ENCODE data around the gene FLNC. TPM values are rescaled to one million over a fixed set of nuclear protein-coding genes. Genes with fewer than 3 reads are reported as not detected.

The FLNC gene, protein sequence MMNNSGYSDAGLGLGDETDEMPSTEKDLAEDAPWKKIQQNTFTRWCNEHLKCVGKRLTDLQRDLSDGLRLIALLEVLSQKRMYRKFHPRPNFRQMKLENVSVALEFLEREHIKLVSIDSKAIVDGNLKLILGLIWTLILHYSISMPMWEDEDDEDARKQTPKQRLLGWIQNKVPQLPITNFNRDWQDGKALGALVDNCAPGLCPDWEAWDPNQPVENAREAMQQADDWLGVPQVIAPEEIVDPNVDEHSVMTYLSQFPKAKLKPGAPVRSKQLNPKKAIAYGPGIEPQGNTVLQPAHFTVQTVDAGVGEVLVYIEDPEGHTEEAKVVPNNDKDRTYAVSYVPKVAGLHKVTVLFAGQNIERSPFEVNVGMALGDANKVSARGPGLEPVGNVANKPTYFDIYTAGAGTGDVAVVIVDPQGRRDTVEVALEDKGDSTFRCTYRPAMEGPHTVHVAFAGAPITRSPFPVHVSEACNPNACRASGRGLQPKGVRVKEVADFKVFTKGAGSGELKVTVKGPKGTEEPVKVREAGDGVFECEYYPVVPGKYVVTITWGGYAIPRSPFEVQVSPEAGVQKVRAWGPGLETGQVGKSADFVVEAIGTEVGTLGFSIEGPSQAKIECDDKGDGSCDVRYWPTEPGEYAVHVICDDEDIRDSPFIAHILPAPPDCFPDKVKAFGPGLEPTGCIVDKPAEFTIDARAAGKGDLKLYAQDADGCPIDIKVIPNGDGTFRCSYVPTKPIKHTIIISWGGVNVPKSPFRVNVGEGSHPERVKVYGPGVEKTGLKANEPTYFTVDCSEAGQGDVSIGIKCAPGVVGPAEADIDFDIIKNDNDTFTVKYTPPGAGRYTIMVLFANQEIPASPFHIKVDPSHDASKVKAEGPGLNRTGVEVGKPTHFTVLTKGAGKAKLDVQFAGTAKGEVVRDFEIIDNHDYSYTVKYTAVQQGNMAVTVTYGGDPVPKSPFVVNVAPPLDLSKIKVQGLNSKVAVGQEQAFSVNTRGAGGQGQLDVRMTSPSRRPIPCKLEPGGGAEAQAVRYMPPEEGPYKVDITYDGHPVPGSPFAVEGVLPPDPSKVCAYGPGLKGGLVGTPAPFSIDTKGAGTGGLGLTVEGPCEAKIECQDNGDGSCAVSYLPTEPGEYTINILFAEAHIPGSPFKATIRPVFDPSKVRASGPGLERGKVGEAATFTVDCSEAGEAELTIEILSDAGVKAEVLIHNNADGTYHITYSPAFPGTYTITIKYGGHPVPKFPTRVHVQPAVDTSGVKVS (N-terminal part only)
- total RNA-seq = 1,000 to 10,000 TPM in 6 of 9 donors, 100 to 1,000 TPM in 3; 721 to 3,687 (median 1,170) TPM
- polyA plus RNA-seq = 1,000 to 10,000 TPM in 1 of 2 donors, 100 to 1,000 TPM in 1; 399 to 1,654 TPM
- long read RNA-seq, donor 1, full-length matches to known transcripts = 5 of 1,246 reads
- long read RNA-seq, donor 1, partial matches to known transcripts = 1,196 of 1,246 reads
- long read RNA-seq, donor 1, other reads (novel, unspliced or antisense) = 45 of 1,246 reads
- long read RNA-seq, donor 2, full-length matches to known transcripts = 13 of 3,236 reads
- long read RNA-seq, donor 2, partial matches to known transcripts = 3,141 of 3,236 reads
- long read RNA-seq, donor 2, other reads (novel, unspliced or antisense) = 82 of 3,236 reads
- long read RNA-seq, donor 3, full-length matches to known transcripts = 26 of 5,723 reads
- long read RNA-seq, donor 3, partial matches to known transcripts = 5,388 of 5,723 reads
- long read RNA-seq, donor 3, other reads (novel, unspliced or antisense) = 309 of 5,723 reads

DNA sequence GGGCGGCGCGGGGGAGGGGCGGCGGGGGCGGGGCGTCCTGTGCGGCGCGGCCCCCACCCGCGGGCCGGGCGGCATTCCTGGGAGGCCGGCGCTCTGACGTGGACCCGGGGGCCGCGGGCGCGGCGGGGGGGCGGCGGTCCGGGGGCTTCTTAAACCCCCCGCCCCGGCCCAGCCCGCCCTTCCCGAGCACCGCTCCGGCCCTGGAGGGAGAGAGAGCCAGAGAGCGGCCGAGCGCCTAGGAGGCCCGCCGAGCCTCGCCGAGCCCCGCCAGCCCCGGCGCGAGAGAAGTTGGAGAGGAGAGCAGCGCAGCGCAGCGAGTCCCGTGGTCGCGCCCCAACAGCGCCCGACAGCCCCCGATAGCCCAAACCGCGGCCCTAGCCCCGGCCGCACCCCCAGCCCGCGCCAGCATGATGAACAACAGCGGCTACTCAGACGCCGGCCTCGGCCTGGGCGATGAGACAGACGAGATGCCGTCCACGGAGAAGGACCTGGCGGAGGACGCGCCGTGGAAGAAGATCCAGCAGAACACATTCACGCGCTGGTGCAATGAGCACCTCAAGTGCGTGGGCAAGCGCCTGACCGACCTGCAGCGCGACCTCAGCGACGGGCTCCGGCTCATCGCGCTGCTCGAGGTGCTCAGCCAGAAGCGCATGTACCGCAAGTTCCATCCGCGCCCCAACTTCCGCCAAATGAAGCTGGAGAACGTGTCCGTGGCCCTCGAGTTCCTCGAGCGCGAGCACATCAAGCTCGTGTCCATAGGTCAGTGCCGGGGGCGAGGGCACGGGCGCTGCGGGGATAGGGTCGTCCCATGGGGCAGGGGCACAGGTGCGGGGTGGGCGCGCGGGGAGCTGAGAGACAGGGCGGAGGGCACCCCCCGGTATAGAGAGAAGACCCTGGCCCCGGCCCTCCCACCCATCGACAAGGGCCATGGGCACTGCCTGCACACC is at the start of gene FLNC:
Gene FLNC, plus strand, starts transcription at position 176 of the 947 bp plus-strand sequence. Its CDS starts 232 bp downstream, at position 408.
- Histone ChIP-seq H3K36me3 (peaks cover 0 to 11% (median 7%) of the 10 kb centered on the region in 9 donors), H3K9me3 (no peaks in the 10 kb centered on the region), H3K27me3 (peaks cover 0 to 31% (median 0%) of the 10 kb centered on the region in 9 donors), H3K27ac (peak within 1 kb of the TSS; percentile 84 to 100 (median 96)), H3K4me1 (peaks cover 0 to 76% (median 45%) of the 10 kb centered on the region in 12 donors), H3K4me3 (peak within 1 kb of the TSS; percentile 31 to 94 (median 80))
- DNase-seq = peak; percentile 71 to 81 (median 78)
- intact Hi-C loops (cut with DNase I) = loop anchor here in 4 of 10 donors (2.0 to 5.0 kb wide), 5 partner anchors 37 to 93 kb away; partner anchors contain the start of genes CALU (in 3 of the 4) and CCDC136 (in 1 of the 4)
- ATAC-seq = peak in 2 of 4 donors; percentile 5 to 23
- peak; percentile 72 to 96 for TF ChIP-seq POLR2A (IDR thresholded peaks at IDR 0.05)
- TF ChIP-seq, protein P1, sequence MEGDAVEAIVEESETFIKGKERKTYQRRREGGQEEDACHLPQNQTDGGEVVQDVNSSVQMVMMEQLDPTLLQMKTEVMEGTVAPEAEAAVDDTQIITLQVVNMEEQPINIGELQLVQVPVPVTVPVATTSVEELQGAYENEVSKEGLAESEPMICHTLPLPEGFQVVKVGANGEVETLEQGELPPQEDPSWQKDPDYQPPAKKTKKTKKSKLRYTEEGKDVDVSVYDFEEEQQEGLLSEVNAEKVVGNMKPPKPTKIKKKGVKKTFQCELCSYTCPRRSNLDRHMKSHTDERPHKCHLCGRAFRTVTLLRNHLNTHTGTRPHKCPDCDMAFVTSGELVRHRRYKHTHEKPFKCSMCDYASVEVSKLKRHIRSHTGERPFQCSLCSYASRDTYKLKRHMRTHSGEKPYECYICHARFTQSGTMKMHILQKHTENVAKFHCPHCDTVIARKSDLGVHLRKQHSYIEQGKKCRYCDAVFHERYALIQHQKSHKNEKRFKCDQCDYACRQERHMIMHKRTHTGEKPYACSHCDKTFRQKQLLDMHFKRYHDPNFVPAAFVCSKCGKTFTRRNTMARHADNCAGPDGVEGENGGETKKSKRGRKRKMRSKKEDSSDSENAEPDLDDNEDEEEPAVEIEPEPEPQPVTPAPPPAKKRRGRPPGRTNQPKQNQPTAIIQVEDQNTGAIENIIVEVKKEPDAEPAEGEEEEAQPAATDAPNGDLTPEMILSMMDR (IDR thresholded peaks at IDR 0.05) = no peak
- 1 to 4% (median 2%) methylated on average over 21 to 109 of the region's 109 CpGs for WGBS, 4 donors

DNA sequence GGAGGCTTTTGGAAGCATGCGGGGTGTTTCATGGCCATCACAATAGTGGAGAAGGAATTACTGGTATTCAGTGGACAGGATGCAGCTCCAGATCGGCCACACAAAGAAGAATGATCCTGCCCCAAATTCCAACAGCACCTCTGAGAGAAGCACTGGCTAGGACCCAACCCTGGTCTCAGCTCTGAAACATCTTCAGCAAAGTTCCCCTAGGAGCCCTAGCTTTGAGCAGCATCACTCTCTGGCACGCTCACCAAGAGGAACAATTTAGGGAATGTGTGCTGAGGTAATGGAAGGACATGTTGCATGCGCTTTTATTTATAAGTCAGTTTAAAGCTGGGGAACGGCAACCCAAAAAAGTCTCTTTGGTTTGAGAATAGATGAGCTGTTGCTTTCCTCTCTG is 49.1 kb upstream of the FLNC start:
- H3K27ac ChIP-seq = peak overlapping the region in 4 of 12 donors; percentile 49 to 59 (median 54)
- WGBS, 4 donors = 46 to 64% (median 57%) methylated on average over 5 of the region's 5 CpGs
- H3K27me3 ChIP-seq = no peaks in the 10 kb centered on the region
- no peak overlapping the region for H3K4me3 ChIP-seq
- H3K36me3 ChIP-seq = no peaks in the 10 kb centered on the region
- H3K9me3 ChIP-seq = peaks cover 0 to 16% (median 8%) of the 10 kb centered on the region in 12 donors
- H3K4me1 ChIP-seq = peaks cover 0 to 21% (median 4%) of the 10 kb centered on the region in 12 donors
- no peak for TF ChIP-seq POLR2A (IDR thresholded peaks at IDR 0.05)
- TF ChIP-seq, protein P1 (IDR thresholded peaks at IDR 0.05) = no peak
- ATAC-seq = peak in 2 of 4 donors; percentile 34 to 41
- DNase-seq = peak in 3 of 5 donors; percentile 37 to 51 (median 48)
- intact Hi-C loops (cut with DNase I) = loop anchor here in 1 of 10 donors (5.0 kb wide), 1 partner anchor 34 kb away; no protein-coding TSS in a partner anchor

Measured in heart left ventricle (tissue), 16 donors.